B cell (primary cell): ENCODE results near the gene PHF19.

Experiments used
- CTCF ChIP-seq: fragments of 200-600 bp; IDR thresholded peaks from one replicate; pipeline ENCODE4 v1.8.0; 2022; ENCODE audit warnings: antibody characterized with exemption, mild to moderate bottlenecking
- EZH2 ChIP-seq: IDR thresholded peaks from 2 replicates; pipeline ENCODE4 v1.6.1; 2012; ENCODE audit warnings: borderline replicate concordance, low read depth, mild to moderate bottlenecking, moderate library complexity, low read length; ENCODE audit not compliant: insufficient read depth, poor library complexity, severe bottlenecking

- TF ChIP-seq CTCF (no peak), EZH2 (no peak)
Observed at GRCh38 chr9:120891884-120892747, 15.1 kb upstream of the PHF19 start.
